ENCODE results near the gene XYLB. TPM values are rescaled to one million over a fixed set of nuclear protein-coding genes. Genes with fewer than 3 reads are reported as not detected.
"Not testable (repeated sequence)": the region's sequence is repeated elsewhere in the genome, so short reads cannot be mapped to it uniquely, and the experiment has no call there.

The XYLB gene
- polyA plus RNA-seq, 1 of the 3 experiments (the other 2 are of a cell fraction) = 2.7 TPM

GRCh38 chr3:38346587-38347410 is at the start of gene XYLB (continued):
- peak; percentile 94 for TF ChIP-seq MAX (IDR thresholded peaks at IDR 0.05; ENCODE audit: low read depth)
- no peak for TF ChIP-seq GATA2 (CRISPR knock-in tag; IDR thresholded peaks at IDR 0.05)
- no peak for TF ChIP-seq ELF1 (IDR thresholded peaks at IDR 0.05)
- no peak for TF ChIP-seq MEF2A (IDR thresholded peaks at IDR 0.05; ENCODE audit: borderline replicate concordance, low read depth)
- TF ChIP-seq GABPA (IDR thresholded peaks at IDR 0.05; ENCODE audit: low read depth) = 0 out of 2 replicates have a peak, but pooled peaks have one; percentile 27
- TF ChIP-seq TCF12 (IDR thresholded peaks at IDR 0.05) = no peak
- no peak for TF ChIP-seq TEAD4 (IDR thresholded peaks at IDR 0.05; ENCODE audit: borderline replicate concordance, insufficient read depth)
- no peak for TF ChIP-seq PBX3 (IDR thresholded peaks at IDR 0.05)
- TF ChIP-seq EP300 (IDR thresholded peaks at IDR 0.05; ENCODE audit: borderline replicate concordance in 1 of 2, low read depth in 1 of 2, low read length in 1 of 2) = no peak
- peak; percentile 86 for TF ChIP-seq SIN3A (IDR thresholded peaks at IDR 0.05; ENCODE audit: borderline replicate concordance, low read depth, low read length)
- TF ChIP-seq USF1 (IDR thresholded peaks at IDR 0.05; ENCODE audit: borderline replicate concordance, low read depth) = peak; percentile 76

GRCh38 chr3:38297053-38297452 is 49.5 kb upstream of the XYLB start:
- CTCF ChIA-PET = interaction anchor here (0.9 to 1.8 kb wide), 3 partner anchors 8 to 225 kb away, joined by 3 to 6 read pairs (median 4); no protein-coding TSS in a partner anchor
- H3K9me3 ChIP-seq; H3K36me3 ChIP-seq (replicated peaks in 1 of 2; ENCODE audit: control insufficient read depth in 1 of 2, insufficient read depth in 2 of 2, low read length in 1 of 2); H4K20me1 ChIP-seq (ENCODE audit: insufficient read depth); H3K27ac ChIP-seq (ENCODE audit: low read depth in 2 of 2, low read length in 1 of 2); H3K9ac ChIP-seq; POLR2A ChIA-PET; H3K27me3 ChIP-seq (ENCODE audit: insufficient read depth); H3K9me2 ChIP-seq; H3K4me3 ChIP-seq (ENCODE audit: low read depth in 2 of 2, low read length in 1 of 2); DNase-seq; H3K4me1 ChIP-seq (ENCODE audit: control insufficient read depth in 1 of 2, insufficient read depth in 2 of 2, low read depth in 1 of 2, low read length in 1 of 2); H3K79me2 ChIP-seq (ENCODE audit: insufficient read depth); H3K4me2 ChIP-seq; H3F3A ChIP-seq (replicated peaks; ENCODE audit: insufficient read depth); H2AFZ ChIP-seq (ENCODE audit: low read depth): not testable (repeated sequence)
- WGBS (ENCODE audit: low lambda C conversion rate) = 68% methylated on average over 4 of the region's 4 CpGs

GRCh38 chr3:38297537-38297936 is 49.0 kb upstream of the XYLB start:
- Histone ChIP-seq H3K9me3 (no peaks in the 10 kb centered on the region), H3K4me1 (ENCODE audit: control insufficient read depth in 1 of 2, insufficient read depth in 2 of 2, low read depth in 1 of 2, low read length in 1 of 2) (no peaks in the 10 kb centered on the region), H3K4me3 (ENCODE audit: low read depth in 2 of 2, low read length in 1 of 2) (no peak overlapping the region), H3K79me2 (ENCODE audit: insufficient read depth) (no peaks in the 10 kb centered on the region), H3K36me3 (replicated peaks in 1 of 2; ENCODE audit: control insufficient read depth in 1 of 2, insufficient read depth in 2 of 2, low read length in 1 of 2) (no peaks in the 10 kb centered on the region), H3K27me3 (ENCODE audit: insufficient read depth) (no peaks in the 10 kb centered on the region), H3K27ac (ENCODE audit: low read depth in 2 of 2, low read length in 1 of 2) (no peak overlapping the region), H3K9me2 (no peaks in the 10 kb centered on the region), H2AFZ (ENCODE audit: low read depth) (no peak overlapping the region), H4K20me1 (ENCODE audit: insufficient read depth) (no peaks in the 10 kb centered on the region), H3K4me2 (no peak overlapping the region), H3F3A (replicated peaks; ENCODE audit: insufficient read depth) (no peaks in the 10 kb centered on the region), H3K9ac (no peak overlapping the region)
- no peak for DNase-seq
- POLR2A ChIA-PET = no interaction called here
- no peak for TF ChIP-seq CTCF (IDR thresholded peaks at IDR 0.05)
- TF ChIP-seq SMC3 (IDR thresholded peaks at IDR 0.05; ENCODE audit: low read depth, low read length) = no peak
- no peak for TF ChIP-seq PBX3 (IDR thresholded peaks at IDR 0.05)
- no peak for TF ChIP-seq FOXJ3 (CRISPR knock-in tag; IDR thresholded peaks at IDR 0.05)
- TF ChIP-seq RAD21 (IDR thresholded peaks at IDR 0.05; ENCODE audit: low read length) = no peak
- no peak for TF ChIP-seq CHD2 (IDR thresholded peaks at IDR 0.05; ENCODE audit: low read length, partially characterized antibody)
- TF ChIP-seq JUND (IDR thresholded peaks at IDR 0.05) = no peak
- no peak for TF ChIP-seq MEF2A (IDR thresholded peaks at IDR 0.05; ENCODE audit: borderline replicate concordance, low read depth)
- TF ChIP-seq RXRA (IDR thresholded peaks at IDR 0.05; ENCODE audit: borderline replicate concordance, low read depth) = no peak
- CTCF ChIA-PET = interaction anchor here (0.9 to 2.2 kb wide), 11 partner anchors 10 to 225 kb away, joined by 3 to 11 read pairs (median 4); partner anchors contain the start of gene ACAA1
